Psoas muscle (tissue), 8 donors: ENCODE results near the gene KRT10. TPM values are rescaled to one million over a fixed set of nuclear protein-coding genes. Genes with fewer than 3 reads are reported as not detected.
"Not testable (repeated sequence)": the region's sequence is repeated elsewhere in the genome, so short reads cannot be mapped to it uniquely, and the experiment has no call there.

ENCODE experiments used
- ATAC-seq, 4 donors: fragments of 200-7000 bp; cut with Tn5 transposase; one replicate each; pipeline ENCODE4 v1.9.1; 2020; ENCODE audit warnings: moderate library complexity in 3 of 4, mild to moderate bottlenecking in 2 of 4
- DNase-seq, 2 donors: peaks; one replicate each; pipeline ENCODE4 v3.0.0-alpha.2; 2020
- H3K27ac ChIP-seq: fragments of 200-600 bp; one replicate; pipeline ENCODE4 v1.8.0; 2022
- H3K27me3 ChIP-seq, 3 donors: fragments of 200-600 bp in 1 of 3; one replicate each; pipeline versions ENCODE4 v1.6.1 to v1.8.0; 2013 to 2022; ENCODE audit warnings: low read length in 2 of 3, mild to moderate bottlenecking in 2 of 3, moderate library complexity in 1 of 3; ENCODE audit not compliant: insufficient read depth in 3 of 3
- H3K36me3 ChIP-seq, 2 donors: fragments of 200-600 bp in 1 of 2; one replicate each; pipeline versions ENCODE4 v1.6.1 to v1.8.0; 2013 to 2022; ENCODE audit warnings: low read depth in 1 of 2, mild to moderate bottlenecking in 1 of 2, moderate library complexity in 1 of 2; ENCODE audit not compliant: insufficient read depth in 1 of 2
- H3K4me1 ChIP-seq: fragments of 200-600 bp; one replicate; pipeline ENCODE4 v1.8.0; 2022
- H3K4me3 ChIP-seq: fragments of 200-600 bp; one replicate; pipeline ENCODE4 v1.8.0; 2022; ENCODE audit warnings: mild to moderate bottlenecking
- H3K9me3 ChIP-seq: fragments of 200-600 bp; one replicate; pipeline ENCODE4 v1.8.0; 2022
- WGBS, 3 donors: extraction: QIAGEN DNeasy Blood & Tissue Kit; methylation state at CpG; one replicate each; pipeline versions ENCODE4 v1.1.6 to v1.1.7; 2013; 5-methylcytosine and 5-hydroxymethylcytosine counted together
- intact Hi-C, 2 donors: fragments of 100-400 bp; cut with DNase I; formaldehyde crosslinking; loops; one replicate each; pipeline versions ENCODE4 v1.11.0 to v1.14.2; 2022
- polyA plus RNA-seq, 3 donors: library from polyadenylated mRNA; stranded (reverse); fragments of 200-250 nt; gene quantifications; one replicate each; pipeline ENCODE4 v1.2.3, GENCODE V29; 2013
- total RNA-seq, 4 donors: library from RNA; stranded (reverse); fragmentation: NEBNext Ultra II Directional in 2 of 4; extraction: Animal tissue kit (Norgen Biotek cat#: 25700) in 2 of 4; gene quantifications; one replicate each; pipeline versions ENCODE4 v1.2.1 to v1.2.4, GENCODE V29; 2021 to 2023
- TF ChIP-seq, protein P1 (sequence below): fragments of 200-600 bp; IDR thresholded peaks from one replicate; pipeline ENCODE4 v1.8.0; 2022; ENCODE audit warnings: antibody characterized with exemption
- donor health status: healthy with polysubstance abuse.
- donor health status: DM: no; HTN: no; CAD: no; lungs with moderate emphysema.
- donor health status: Bipolar disorder and iron deficiency.
- donor health status: healthy.
- donor health status: DM: yes; HTN: yes; CAD: no.
- donor health status: DM: no; HTN: no; CAD: no.
- donor health status: DM: no; HTN: no; CAD: no.
- donor health status: DM: yes; HTN: yes; CAD: no.

Gene KRT10
- total and polyA plus RNA-seq, 7 donors: 23.3 to 38.8 (median 32.7) TPM

DNA sequence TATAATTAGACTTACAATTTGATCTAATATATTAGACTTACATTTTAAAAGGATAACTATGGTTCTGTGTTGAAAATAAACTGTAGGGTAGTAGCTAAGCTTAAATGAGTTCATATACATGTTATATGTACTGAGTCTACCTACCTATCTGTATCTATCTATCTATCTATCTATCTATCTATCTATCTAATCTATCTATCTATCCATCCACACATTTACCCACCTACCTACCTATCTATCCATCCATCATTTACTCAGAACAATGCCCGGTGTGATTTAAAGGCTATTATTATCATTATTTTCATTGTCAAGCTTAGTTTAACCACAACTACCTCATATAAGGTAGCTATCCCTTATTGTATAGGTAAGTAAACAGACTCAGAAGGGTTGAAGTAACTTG, 7.0 kb downstream of the KRT10 start:
- Histone ChIP-seq H3K27me3 (peaks cover 0 to 20% (median 0%) of the 10 kb centered on the region in 3 donors), H3K4me1 (peaks cover 17% of the 10 kb centered on the region), H3K4me3 (no peak overlapping the region), H3K36me3 (peaks cover 4 to 14% of the 10 kb centered on the region in 2 donors), H3K27ac (no peak overlapping the region), H3K9me3 (no peaks in the 10 kb centered on the region)
- intact Hi-C loops: no loop called here
- ATAC-seq: no peak
- no peak for DNase-seq
- TF ChIP-seq, protein P1, sequence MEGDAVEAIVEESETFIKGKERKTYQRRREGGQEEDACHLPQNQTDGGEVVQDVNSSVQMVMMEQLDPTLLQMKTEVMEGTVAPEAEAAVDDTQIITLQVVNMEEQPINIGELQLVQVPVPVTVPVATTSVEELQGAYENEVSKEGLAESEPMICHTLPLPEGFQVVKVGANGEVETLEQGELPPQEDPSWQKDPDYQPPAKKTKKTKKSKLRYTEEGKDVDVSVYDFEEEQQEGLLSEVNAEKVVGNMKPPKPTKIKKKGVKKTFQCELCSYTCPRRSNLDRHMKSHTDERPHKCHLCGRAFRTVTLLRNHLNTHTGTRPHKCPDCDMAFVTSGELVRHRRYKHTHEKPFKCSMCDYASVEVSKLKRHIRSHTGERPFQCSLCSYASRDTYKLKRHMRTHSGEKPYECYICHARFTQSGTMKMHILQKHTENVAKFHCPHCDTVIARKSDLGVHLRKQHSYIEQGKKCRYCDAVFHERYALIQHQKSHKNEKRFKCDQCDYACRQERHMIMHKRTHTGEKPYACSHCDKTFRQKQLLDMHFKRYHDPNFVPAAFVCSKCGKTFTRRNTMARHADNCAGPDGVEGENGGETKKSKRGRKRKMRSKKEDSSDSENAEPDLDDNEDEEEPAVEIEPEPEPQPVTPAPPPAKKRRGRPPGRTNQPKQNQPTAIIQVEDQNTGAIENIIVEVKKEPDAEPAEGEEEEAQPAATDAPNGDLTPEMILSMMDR: no peak
- 89 to 95% (median 94%) methylated on average over 1 of the region's 1 CpG for WGBS, 3 donors

DNA sequence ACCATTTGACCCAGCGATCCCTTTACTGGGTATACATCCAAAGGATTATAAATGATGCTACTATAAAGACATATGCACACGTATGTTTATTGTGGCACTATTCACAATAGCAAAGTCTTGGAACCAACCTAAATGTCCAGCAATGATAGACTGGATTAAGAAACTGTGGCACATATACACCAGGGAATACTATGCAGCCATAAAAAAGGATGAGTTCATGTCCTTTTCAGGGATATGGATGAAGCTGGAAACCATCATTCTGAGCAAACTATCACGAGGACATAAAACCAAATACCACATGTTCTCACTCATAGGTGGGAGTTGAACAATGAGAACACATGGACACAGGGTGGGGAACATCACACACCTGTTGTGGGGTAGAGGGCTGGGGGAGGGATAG, 7.8 kb downstream of the KRT10 start:
- peaks cover 0 to 28% (median 0%) of the 10 kb centered on the region in 3 donors for H3K27me3 ChIP-seq

DNA sequence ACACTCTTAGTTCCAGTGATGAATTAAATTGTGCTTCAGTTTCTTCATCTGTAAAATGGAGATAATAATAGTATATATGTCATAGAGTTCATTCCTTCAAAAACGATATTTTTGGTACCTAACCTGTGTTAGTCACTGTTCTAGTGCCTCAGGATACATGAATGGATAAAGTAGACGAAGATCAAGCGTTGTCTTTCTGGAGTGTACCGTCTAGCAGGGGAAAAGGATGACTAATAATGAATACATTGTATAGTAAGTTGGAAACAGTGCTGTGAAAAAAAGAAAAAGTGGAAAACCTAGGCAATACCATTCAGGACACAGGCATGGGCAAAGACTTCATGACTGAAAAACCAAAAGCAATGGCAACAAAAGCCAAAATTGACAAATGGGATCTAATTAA, 8.6 kb downstream of the KRT10 start:
- ATAC-seq: no peak
- Histone ChIP-seq H3K36me3 (peaks cover 4 to 14% of the 10 kb centered on the region in 2 donors), H3K4me3 (no peak overlapping the region), H3K9me3 (no peaks in the 10 kb centered on the region), H3K4me1 (peaks cover 7% of the 10 kb centered on the region), H3K27ac (no peak overlapping the region), H3K27me3 (peaks cover 0 to 36% (median 0%) of the 10 kb centered on the region in 3 donors)
- WGBS, 3 donors: 66 to 73% (median 67%) methylated on average over 4 of the region's 4 CpGs
- DNase-seq: no peak
- intact Hi-C loops: no loop called here
- TF ChIP-seq, protein P1: no peak

More for the DNA sequence above, 7.8 kb downstream of the KRT10 start:
- H3K9me3 ChIP-seq, H3K4me1 ChIP-seq, intact Hi-C loops, ATAC-seq, H3K27ac ChIP-seq, H3K4me3 ChIP-seq, DNase-seq: not testable (repeated sequence)
- peaks cover 4 to 14% of the 10 kb centered on the region in 2 donors for H3K36me3 ChIP-seq
- WGBS, 3 donors: 82 to 88% (median 83%) methylated on average over 3 of the region's 3 CpGs

DNA sequence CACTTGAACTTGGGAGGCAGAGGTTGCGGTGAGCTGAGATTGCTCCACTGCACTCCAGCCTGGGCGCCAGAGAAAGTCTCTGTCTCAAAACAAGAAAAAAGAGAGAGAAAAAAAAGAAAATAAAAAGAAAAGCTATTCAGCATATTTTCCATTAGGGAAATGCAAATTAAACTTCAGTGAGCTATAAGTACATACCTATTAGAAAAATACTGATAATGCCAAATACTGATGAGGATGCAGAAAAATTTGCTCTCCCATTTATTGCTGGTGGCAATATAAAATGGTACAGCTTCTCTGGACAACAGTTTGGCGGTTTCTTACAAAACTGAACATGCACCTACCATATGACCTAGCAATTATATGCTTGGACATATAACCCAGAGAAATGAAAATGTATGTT, 9.8 kb downstream of the KRT10 start:
- peaks cover 2% of the 10 kb centered on the region for H3K4me1 ChIP-seq
- ATAC-seq (no peak), DNase-seq (no peak)
- intact Hi-C loops: no loop called here
- no peaks in the 10 kb centered on the region for H3K9me3 ChIP-seq
- H3K4me3 ChIP-seq: no peak overlapping the region
- WGBS, 3 donors: 77 to 83% (median 83%) methylated on average over 3 of the region's 3 CpGs
- TF ChIP-seq, protein P1: no peak
- peaks cover 4 to 11% of the 10 kb centered on the region in 2 donors for H3K36me3 ChIP-seq
- no peak overlapping the region for H3K27ac ChIP-seq
- H3K27me3 ChIP-seq: peaks cover 0 to 47% (median 0%) of the 10 kb centered on the region in 3 donors

DNA sequence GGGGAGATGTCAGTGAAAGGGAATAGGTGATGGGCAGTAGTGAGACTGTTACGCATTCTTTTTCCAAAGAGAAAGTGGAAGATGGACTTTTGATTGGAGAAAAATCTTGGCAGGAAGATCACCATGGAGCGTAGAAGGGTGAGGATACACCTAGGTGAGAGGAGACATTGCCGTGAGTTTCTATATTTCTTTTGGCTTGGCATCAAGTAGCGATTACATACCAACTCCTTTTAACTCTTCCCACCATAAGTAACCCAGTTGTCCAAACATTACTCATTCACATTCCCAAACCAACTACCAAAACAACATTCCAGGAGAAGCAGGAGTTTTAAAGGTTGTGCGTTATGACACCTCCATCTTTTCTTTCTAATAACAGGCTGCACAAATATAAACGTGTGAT, 11.9 kb downstream of the KRT10 start:
- Histone ChIP-seq H3K27me3 (peaks cover 0 to 64% (median 2%) of the 10 kb centered on the region in 3 donors), H3K27ac (no peak overlapping the region), H3K36me3 (no peaks in the 10 kb centered on the region), H3K4me3 (no peak overlapping the region), H3K4me1 (no peaks in the 10 kb centered on the region), H3K9me3 (no peaks in the 10 kb centered on the region)
- intact Hi-C loops: no loop called here
- ATAC-seq (no peak), DNase-seq (no peak)
- 54 to 70% (median 69%) methylated on average over 6 of the region's 6 CpGs for WGBS, 3 donors
- TF ChIP-seq, protein P1: no peak
